Activated B cell treated with CpG ODN at 0.5 μM for 24 hours (primary cell): Measurements from ENCODE around the gene FAM168A. TPM values are rescaled to one million over a fixed set of nuclear protein-coding genes. Genes with fewer than 3 reads are reported as not detected.

ENCODE experiments used
- ATAC-seq: fragments of 200-7000 bp; cut with Tn5 transposase; one replicate; pipeline ENCODE4 v1.10.0; 2021; ENCODE audit warnings: low read depth, mild to moderate bottlenecking, moderate library complexity
- CTCF ChIA-PET: fragments of 350-600 bp; sonication (Branson Sonifier 250); formaldehyde crosslinking; loops from one replicate; lab custom pipeline; 2021; ENCODE audit warnings: antibody characterized with exemption; lab: Charles Lee
- POLR2A ChIA-PET: fragments of 350-600 bp; sonication (Branson Sonifier 250); formaldehyde crosslinking; loops from one replicate; lab custom pipeline; 2021; ENCODE audit warnings: antibody characterized with exemption; lab: Charles Lee
- DNase-seq: peaks from one replicate; pipeline ENCODE4 v3.0.0; 2022
- H3K27ac Mint-ChIP-seq: one replicate; pipeline ENCODE4 v1.8.0; 2020; ENCODE audit warnings: mixed read lengths
- H3K27me3 Mint-ChIP-seq: one replicate; pipeline ENCODE4 v1.8.0; 2021; ENCODE audit warnings: mixed read lengths
- H3K36me3 Mint-ChIP-seq: one replicate; pipeline ENCODE4 v1.8.0; 2021; ENCODE audit warnings: low read depth, mixed read lengths
- H3K4me1 Mint-ChIP-seq: one replicate; pipeline ENCODE4 v1.8.0; 2021; ENCODE audit warnings: mixed read lengths
- H3K4me3 Mint-ChIP-seq: one replicate; pipeline ENCODE4 v1.8.0; 2020; ENCODE audit warnings: mild to moderate bottlenecking, mixed read lengths
- H3K9me3 Mint-ChIP-seq: one replicate; pipeline ENCODE4 v1.8.0; 2020; ENCODE audit warnings: mixed read lengths
- CTCF ChIP-seq: fragments of 200-600 bp; IDR thresholded peaks from one replicate; pipeline ENCODE4 v1.8.0; 2022; ENCODE audit warnings: antibody characterized with exemption, mild to moderate bottlenecking
- intact Hi-C: fragments of 100-400 bp; cut with micrococcal nuclease; formaldehyde crosslinking; loops from one replicate; pipeline ENCODE4 v1.15.1; 2024
- total RNA-seq: library from RNA; stranded (reverse); gene quantifications from 2 replicates; pipeline ENCODE4 v1.2.3, GENCODE V29; 2022

Gene FAM168A
- total RNA-seq, 1 donor from 2014 or later, result 16.5 TPM

- no peak for TF ChIP-seq CTCF
Measured at GRCh38 chr11:73404506-73405145, 193.3 kb downstream of the FAM168A start.

DNA sequence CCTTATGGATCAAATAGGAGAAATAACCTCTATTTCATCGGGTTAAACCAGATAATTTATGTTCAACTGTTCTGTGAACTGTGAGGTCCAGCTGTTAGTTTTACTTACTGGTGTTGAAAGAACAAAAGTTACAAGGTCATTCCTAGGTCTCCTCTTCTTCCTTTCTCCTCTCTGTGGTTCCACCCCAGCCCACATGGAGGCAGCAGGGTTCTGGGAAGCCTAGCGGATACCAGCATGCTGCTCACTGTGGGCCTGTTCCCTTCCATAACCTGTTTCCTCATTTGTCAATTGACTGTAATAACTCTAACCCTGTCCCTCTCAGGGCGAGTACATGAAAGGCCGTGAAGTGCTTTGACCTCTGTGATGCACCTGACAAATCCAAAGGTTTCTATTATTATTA is 193.9 kb downstream of the FAM168A start:
- POLR2A ChIA-PET, result no interaction called here
- CTCF ChIA-PET, result interaction anchor here (9.2 kb wide), 1 partner anchor 53 kb away, joined by 66 read pairs; no protein-coding TSS in a partner anchor
- no peak overlapping the region for H3K4me3 Mint-ChIP-seq
- H3K27ac Mint-ChIP-seq, result no peak overlapping the region
- no peak for DNase-seq
- H3K36me3 Mint-ChIP-seq, result peaks cover 39% of the 10 kb centered on the region
- no peaks in the 10 kb centered on the region for H3K27me3 Mint-ChIP-seq
- no peaks in the 10 kb centered on the region for H3K9me3 Mint-ChIP-seq
- no peak for TF ChIP-seq CTCF
- intact Hi-C loops, result no loop called here
- peaks cover 4% of the 10 kb centered on the region for H3K4me1 Mint-ChIP-seq
- no peak for ATAC-seq

More at GRCh38 chr11:73404506-73405145, 193.3 kb downstream of the FAM168A start:
- Mint-ChIP-seq H3K4me1 (peaks cover 4% of the 10 kb centered on the region), H3K36me3 (peaks cover 40% of the 10 kb centered on the region), H3K4me3 (no peak overlapping the region), H3K27ac (no peak overlapping the region), H3K27me3 (no peaks in the 10 kb centered on the region), H3K9me3 (no peaks in the 10 kb centered on the region)
- ATAC-seq (no peak), DNase-seq (no peak)
- intact Hi-C loops, result no loop called here
- CTCF ChIA-PET, result interaction anchor here (9.2 kb wide), 1 partner anchor 54 kb away, joined by 66 read pairs; no protein-coding TSS in a partner anchor
- POLR2A ChIA-PET, result no interaction called here

DNA sequence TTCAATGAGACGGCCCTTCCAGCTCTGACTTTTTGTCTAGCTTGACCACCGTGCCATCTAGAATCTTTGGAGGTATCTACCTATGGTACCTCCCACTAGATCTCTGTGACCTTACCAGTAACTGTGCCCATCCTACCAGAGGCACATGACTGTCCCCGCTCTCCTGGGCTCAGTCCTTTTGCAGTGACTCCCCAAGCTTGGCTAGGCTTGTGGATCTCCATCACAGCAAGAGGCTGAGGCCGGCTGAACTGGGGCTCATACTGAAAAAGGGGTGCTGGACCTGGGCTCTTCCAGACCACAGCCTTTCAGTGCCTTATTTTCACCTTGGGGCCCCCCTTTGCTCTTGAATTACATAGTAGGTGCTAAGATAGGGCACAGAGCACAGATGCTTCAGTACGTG is 194.4 kb downstream of the FAM168A start:
- DNase-seq, result no peak
- TF ChIP-seq CTCF, result no peak
- peaks cover 40% of the 10 kb centered on the region for H3K36me3 Mint-ChIP-seq
- ATAC-seq, result no peak
- ChIA-PET POLR2A (no interaction called here), CTCF (interaction anchor here (9.2 kb wide), 1 partner anchor 53 kb away, joined by 66 read pairs; no protein-coding TSS in a partner anchor)
- no peaks in the 10 kb centered on the region for H3K27me3 Mint-ChIP-seq
- H3K4me1 Mint-ChIP-seq, result peaks cover 4% of the 10 kb centered on the region
- no peak overlapping the region for H3K4me3 Mint-ChIP-seq
- H3K9me3 Mint-ChIP-seq, result no peaks in the 10 kb centered on the region
- peak overlapping the region; percentile 7 for H3K27ac Mint-ChIP-seq
- intact Hi-C loops, result loop anchor here (1.0 kb wide), 1 partner anchor 258 kb away; no protein-coding TSS in a partner anchor

DNA sequence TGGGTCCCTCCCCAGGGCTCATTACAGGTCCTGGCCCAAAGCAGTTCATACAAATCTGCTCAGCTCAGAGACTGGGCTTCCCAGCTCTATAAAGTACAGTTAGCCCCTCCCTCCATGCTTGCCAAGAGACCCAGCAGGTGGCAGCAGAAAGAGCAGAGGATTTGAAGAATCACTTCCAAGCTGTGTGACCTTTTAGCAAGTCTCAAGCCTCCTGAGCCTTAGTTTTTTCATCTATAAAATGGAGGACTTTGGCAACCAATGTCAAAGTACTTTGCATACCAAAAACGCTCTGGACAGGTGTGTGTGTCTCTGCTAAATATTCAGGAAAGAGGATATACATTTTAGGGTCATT is 195.1 kb downstream of the FAM168A start:
- Mint-ChIP-seq H3K4me3 (no peak overlapping the region), H3K36me3 (peaks cover 41% of the 10 kb centered on the region), H3K9me3 (no peaks in the 10 kb centered on the region), H3K27ac (peak overlapping the region; percentile 18), H3K4me1 (peaks cover 4% of the 10 kb centered on the region), H3K27me3 (no peaks in the 10 kb centered on the region)
- ATAC-seq, result peak; percentile 74
- CTCF ChIA-PET, result interaction anchor here (1.0 to 9.2 kb wide), 5 partner anchors 12 to 258 kb away, joined by 3 to 66 read pairs (median 6); no protein-coding TSS in a partner anchor
- intact Hi-C loops, result loop anchor here (1.0 kb wide), 1 partner anchor 258 kb away; no protein-coding TSS in a partner anchor
- TF ChIP-seq CTCF, result no peak
- POLR2A ChIA-PET, result interaction anchor here (1.1 kb wide), 1 partner anchor 15 kb away, joined by 3 read pairs; no protein-coding TSS in a partner anchor
- no peak for DNase-seq
